MM.1S (cell line): ENCODE results near the gene LCN12.

Experiments used
- EZH2 ChIP-seq: fragments of 300-600 bp; sonication (generic); optimal IDR thresholded peaks from 2 replicates; pipeline ENCODE3; 2017; ENCODE audit warnings: low read depth, mild to moderate bottlenecking, antibody characterized with exemption, low read length, mixed read lengths
- EZH2phosphoT487 ChIP-seq: fragments of 300-600 bp; sonication (generic); IDR thresholded peaks from 2 replicates; pipeline ENCODE4 v1.6.1; 2018; ENCODE audit warnings: antibody characterized with exemption, low read length
- TF ChIP-seq, protein P1 (sequence below): fragments of 300-600 bp; sonication (generic); IDR thresholded peaks from 2 replicates; pipeline ENCODE4 v1.5.1; 2016; ENCODE audit warnings: antibody characterized with exemption, low read length, mixed read lengths

DNA sequence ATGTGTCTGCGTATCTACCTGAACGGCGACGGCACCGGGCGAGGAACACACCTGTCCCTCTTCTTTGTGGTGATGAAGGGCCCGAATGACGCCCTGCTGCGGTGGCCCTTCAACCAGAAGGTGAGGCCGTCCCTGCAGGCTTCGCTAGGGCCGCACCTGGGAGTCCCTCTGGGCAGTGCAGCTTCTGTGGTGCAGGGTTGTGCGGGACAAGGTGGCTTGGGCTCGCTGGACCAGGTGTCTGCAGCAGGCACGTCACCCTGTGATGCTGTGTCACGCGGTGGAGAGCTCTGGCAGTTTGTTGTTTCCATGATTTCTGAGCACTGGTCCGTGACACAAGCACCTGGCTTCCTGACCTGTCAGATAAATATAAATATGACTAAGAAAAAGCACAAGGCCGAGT, 28.2 kb upstream of the LCN12 start:
- TF ChIP-seq, protein P1, sequence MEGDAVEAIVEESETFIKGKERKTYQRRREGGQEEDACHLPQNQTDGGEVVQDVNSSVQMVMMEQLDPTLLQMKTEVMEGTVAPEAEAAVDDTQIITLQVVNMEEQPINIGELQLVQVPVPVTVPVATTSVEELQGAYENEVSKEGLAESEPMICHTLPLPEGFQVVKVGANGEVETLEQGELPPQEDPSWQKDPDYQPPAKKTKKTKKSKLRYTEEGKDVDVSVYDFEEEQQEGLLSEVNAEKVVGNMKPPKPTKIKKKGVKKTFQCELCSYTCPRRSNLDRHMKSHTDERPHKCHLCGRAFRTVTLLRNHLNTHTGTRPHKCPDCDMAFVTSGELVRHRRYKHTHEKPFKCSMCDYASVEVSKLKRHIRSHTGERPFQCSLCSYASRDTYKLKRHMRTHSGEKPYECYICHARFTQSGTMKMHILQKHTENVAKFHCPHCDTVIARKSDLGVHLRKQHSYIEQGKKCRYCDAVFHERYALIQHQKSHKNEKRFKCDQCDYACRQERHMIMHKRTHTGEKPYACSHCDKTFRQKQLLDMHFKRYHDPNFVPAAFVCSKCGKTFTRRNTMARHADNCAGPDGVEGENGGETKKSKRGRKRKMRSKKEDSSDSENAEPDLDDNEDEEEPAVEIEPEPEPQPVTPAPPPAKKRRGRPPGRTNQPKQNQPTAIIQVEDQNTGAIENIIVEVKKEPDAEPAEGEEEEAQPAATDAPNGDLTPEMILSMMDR = no peak
- no peak for TF ChIP-seq EZH2phosphoT487
- TF ChIP-seq EZH2 = no peak
